ENCODE data around the gene CALCA. TPM values are rescaled to one million over a fixed set of nuclear protein-coding genes. Genes with fewer than 3 reads are reported as not detected.

The CALCA gene
- total RNA-seq, 1 donor from 2014 or later, result not detected

DNA sequence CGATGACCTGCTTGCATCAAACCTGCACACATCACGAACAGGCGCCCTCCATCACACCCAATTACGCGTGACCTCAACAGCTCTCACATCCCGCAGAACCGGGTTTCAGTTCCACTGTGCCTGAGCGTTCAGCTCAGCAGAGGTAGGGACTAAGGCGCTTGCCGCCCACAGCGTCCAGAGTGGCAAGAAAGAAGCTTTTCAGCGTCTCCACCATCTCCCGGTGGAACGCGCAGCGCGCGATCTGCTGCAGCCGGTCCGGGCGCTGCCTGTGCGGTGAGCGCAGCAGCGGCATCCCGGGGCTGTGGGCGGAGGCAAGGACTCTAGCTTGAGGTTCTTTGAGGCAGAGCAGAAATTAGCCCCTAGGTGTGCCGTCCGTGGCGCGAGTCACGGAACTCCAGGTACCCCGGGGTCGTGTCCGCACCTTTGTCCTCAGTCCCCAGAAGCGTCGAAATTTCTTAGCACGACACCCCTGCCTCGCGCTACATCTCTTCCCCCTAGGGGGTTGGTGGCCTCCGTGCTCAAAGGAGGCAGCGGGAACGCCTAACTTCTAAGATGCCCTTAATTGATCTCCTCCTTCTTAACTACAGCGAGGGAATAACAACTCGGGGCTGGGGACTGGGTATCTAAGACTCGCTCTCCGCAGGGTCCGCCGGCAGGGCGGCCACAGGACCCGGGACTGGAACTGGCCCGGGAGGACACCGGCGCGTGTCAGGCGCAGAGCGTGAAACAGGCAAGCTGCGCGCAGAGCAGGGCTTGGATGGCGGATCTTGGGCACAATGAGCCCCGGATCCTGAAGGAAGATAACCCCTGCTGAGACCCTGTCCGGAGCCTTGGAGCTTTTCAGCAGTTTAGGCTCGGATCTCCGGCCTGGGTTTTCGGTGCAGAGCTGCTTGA, 1.7 kb upstream of the CALCA start:
- peaks cover 0 to 19% of the 10 kb centered on the region in 2 donors for H3K4me1 ChIP-seq
- H3K27me3 ChIP-seq, result peaks cover 10% of the 10 kb centered on the region
- H3K27ac ChIP-seq, result no peak overlapping the region
- intact Hi-C loops (cut with DNase I), result loop anchor here (2.0 kb wide), 1 partner anchor 101 kb away; no protein-coding TSS in a partner anchor
- no peak for DNase-seq (ENCODE audit: low spot score in 2 of 2)
- H3K9me3 ChIP-seq, result no peaks in the 10 kb centered on the region
- no peak for TF ChIP-seq CTCF (IDR thresholded peaks at IDR 0.05)
- no peaks in the 10 kb centered on the region for H3K36me3 ChIP-seq
- H3K4me3 ChIP-seq, result peak overlapping the region; percentile 43 to 51

DNA sequence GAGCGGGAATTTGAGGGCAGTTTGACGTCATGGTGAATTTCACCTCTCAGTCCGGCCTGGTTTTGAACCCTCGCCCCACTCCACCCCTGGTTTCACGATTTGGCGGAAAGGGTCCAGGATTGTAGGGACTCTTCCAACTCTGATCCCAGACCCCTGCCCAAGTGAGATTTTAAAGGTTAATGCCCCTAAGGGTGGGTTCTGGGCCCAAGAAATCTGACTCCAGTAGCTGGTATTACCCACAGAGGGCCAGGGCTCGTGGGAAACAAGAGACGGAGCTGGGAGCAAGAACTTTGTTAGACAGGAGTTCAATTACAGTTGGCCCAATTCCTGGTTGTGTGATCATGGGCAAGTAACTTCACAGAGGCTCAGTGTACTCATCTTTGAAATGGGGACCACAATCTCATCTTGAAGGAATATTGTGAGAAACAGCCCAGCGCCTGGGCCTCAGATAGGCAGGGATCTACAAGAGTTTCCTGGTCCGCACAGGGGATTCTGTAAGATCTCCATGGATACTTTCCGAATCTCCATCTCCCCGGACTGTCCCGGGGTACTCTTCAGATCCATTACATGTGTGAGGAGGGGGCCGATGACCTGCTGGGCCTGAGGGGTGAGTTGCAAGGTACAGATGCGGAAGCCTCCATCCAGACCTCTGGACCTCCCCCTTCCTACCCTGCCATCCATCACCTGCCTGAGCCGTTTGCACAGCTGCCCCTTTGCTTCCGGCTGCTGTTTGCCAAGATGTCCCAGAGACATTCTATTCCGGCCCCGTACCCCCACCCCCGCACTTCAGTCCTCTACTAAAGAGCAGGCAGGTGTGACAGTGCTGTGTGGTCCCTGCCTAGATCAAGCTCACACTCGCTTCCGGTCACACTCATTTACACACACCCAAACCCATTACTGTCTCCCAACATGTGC, 687 bp upstream of the CALCA start:
- no peak overlapping the region for H3K27ac ChIP-seq
- no peaks in the 10 kb centered on the region for H3K9me3 ChIP-seq
- DNase-seq (ENCODE audit: low spot score in 2 of 2), result no peak
- H3K4me1 ChIP-seq, result peaks cover 0 to 19% of the 10 kb centered on the region in 2 donors
- no peak for TF ChIP-seq CTCF (IDR thresholded peaks at IDR 0.05)
- H3K27me3 ChIP-seq, result peaks cover 10% of the 10 kb centered on the region
- peak overlapping the region in 1 of 2 donors; percentile 51 for H3K4me3 ChIP-seq
- intact Hi-C loops (cut with DNase I), result no loop called here
- no peaks in the 10 kb centered on the region for H3K36me3 ChIP-seq

- H3K27me3 ChIP-seq, result peaks cover 7% of the 10 kb centered on the region
- intact Hi-C loops (cut with DNase I), result no loop called here
- H3K4me1 ChIP-seq, result peaks cover 0 to 16% of the 10 kb centered on the region in 2 donors
Measured at GRCh38 chr11:14969901-14970323, 2.2 kb downstream of the CALCA start.

DNA sequence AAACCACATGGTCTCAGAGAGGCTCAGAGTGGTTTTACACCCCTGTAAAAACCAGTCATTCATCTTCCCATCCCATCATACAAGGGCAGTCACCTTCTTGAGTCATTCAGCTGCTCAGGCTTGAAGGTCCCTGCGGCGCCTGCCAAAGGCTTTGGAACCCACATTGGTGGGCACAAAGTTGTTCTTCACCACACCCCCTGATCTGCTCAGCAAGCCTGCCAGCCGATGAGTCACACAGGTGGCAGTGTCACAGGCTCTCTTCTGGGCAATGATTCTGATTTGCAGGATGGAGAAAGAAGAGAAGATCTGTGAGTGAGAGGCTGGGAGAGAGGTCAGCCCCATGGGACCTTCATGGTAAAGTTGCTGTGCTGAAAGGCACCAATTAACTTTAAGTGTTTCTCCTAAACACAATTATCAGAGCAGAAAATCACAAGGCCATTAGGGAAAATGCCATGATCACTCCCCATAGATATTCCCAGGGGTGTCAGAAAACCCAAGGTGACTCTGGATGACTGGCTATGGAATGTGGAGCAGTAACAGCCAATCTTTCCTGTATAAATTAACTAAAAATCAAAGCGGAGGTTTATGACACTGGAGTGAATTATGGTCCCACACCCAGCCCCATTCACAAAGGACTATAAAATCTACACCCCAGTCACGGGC, 4.4 kb downstream of the CALCA start:
- no peak for DNase-seq (ENCODE audit: low spot score in 2 of 2)

More at GRCh38 chr11:14969901-14970323, 2.2 kb downstream of the CALCA start:
- Histone ChIP-seq H3K4me3 (no peak overlapping the region), H3K27ac (no peak overlapping the region), H3K9me3 (no peaks in the 10 kb centered on the region), H3K36me3 (no peaks in the 10 kb centered on the region)
- TF ChIP-seq CTCF (IDR thresholded peaks at IDR 0.05), result peak in 2 of 3 experiments; percentile 10 to 46
- no peak for DNase-seq (ENCODE audit: low spot score in 2 of 2)

More for the DNA sequence above, 4.4 kb downstream of the CALCA start:
- Histone ChIP-seq H3K4me3 (no peak overlapping the region), H3K36me3 (no peaks in the 10 kb centered on the region), H3K9me3 (no peaks in the 10 kb centered on the region), H3K27me3 (peaks cover 2% of the 10 kb centered on the region), H3K4me1 (peaks cover 0 to 9% of the 10 kb centered on the region in 2 donors), H3K27ac (no peak overlapping the region)
- intact Hi-C loops (cut with DNase I), result no loop called here
- no peak for TF ChIP-seq CTCF (IDR thresholded peaks at IDR 0.05)
